ENCODE measurements around the gene MICU2. TPM values are rescaled to one million over a fixed set of nuclear protein-coding genes. Genes with fewer than 3 reads are reported as not detected.

Gene MICU2
- total and polyA plus RNA-seq, 2 of the 4 experiments (the other 2 are of a cell fraction) = 14.9 to 25.0 TPM

GRCh38 chr13:21517576-21517975, 86.4 kb downstream of the MICU2 start:
- dilution Hi-C loops (cut with HindIII; ENCODE audit: low sequenced_read_pairs, unreplicated experiment) (no loop called here), in situ Hi-C loops (cut with MboI; ENCODE audit: low sequenced_read_pairs) (no loop called here), intact Hi-C loops (cut with micrococcal nuclease) (no loop called here)
- Histone ChIP-seq H3K27me3 (ENCODE audit: control insufficient read depth, insufficient read depth, low read length) (no peaks in the 10 kb centered on the region), H4K91ac (ENCODE audit: insufficient read depth, low read depth, low read length) (no peak overlapping the region), H3K27ac (ENCODE audit: insufficient read depth, low read length) (no peak overlapping the region), H3K36me3 (ENCODE audit: control insufficient read depth, insufficient read depth, low read length) (peaks cover 6% of the 10 kb centered on the region; the same call in 1 of the 2 replicates), H3K23ac (ENCODE audit: low read depth, low read length) (no peak overlapping the region), H2BK120ac (ENCODE audit: low read depth, low read length) (no peak overlapping the region), H3K4me3 (ENCODE audit: insufficient read depth, low read depth, low read length) (no peak overlapping the region), H2AFZ (replicated peaks; ENCODE audit: low read length, poor library complexity) (no peak overlapping the region), H3K9me3 (ENCODE audit: control insufficient read depth, insufficient read depth, low read length) (no peaks in the 10 kb centered on the region), H4K20me1 (ENCODE audit: insufficient read depth, low read length) (no peaks in the 10 kb centered on the region), H2BK15ac (ENCODE audit: low read depth, low read length) (no peak overlapping the region), H3K4ac (ENCODE audit: low read depth, low read length) (no peak overlapping the region), H3K9ac (ENCODE audit: low read depth, low read length) (no peak overlapping the region), H2AK9ac (replicated peaks; ENCODE audit: low read depth, low read length, poor library complexity) (no peak overlapping the region), H2BK5ac (ENCODE audit: low read depth, low read length, poor library complexity, severe bottlenecking) (no peak overlapping the region), H3K4me1 (ENCODE audit: control insufficient read depth, insufficient read depth, low read length) (no peaks in the 10 kb centered on the region; the same call in 1 of the 2 replicates), H2BK20ac (ENCODE audit: low read depth, low read length) (no peak overlapping the region), H3K4me2 (ENCODE audit: low read depth, low read length) (no peak overlapping the region), H3K79me1 (ENCODE audit: low read depth in 1 of 2, low read length in 2 of 2) (0 out of 4 replicates have a peak, but pooled peaks cover 0 to 3% of the 10 kb centered on the region in 2 experiments), H3K9me1 (ENCODE audit: insufficient read depth, low read length) (no peaks in the 10 kb centered on the region), H3K18ac (ENCODE audit: low read depth, low read length) (no peak overlapping the region), H4K5ac (ENCODE audit: low read depth, low read length) (no peak overlapping the region), H2AK5ac (ENCODE audit: low read depth, low read length) (no peak overlapping the region), H4K8ac (ENCODE audit: low read depth in 2 of 2, low read length in 2 of 2) (no peak overlapping the region), H3K14ac (replicated peaks; ENCODE audit: low read depth, low read length) (no peak overlapping the region), H3K56ac (ENCODE audit: extremely low read depth, insufficient read depth, low read length) (no peak overlapping the region)
- WGBS, 2 experiments (ENCODE audit: extremely low coverage in 2 of 2, insufficient read length in 1 of 2) = no CpG with 5 or more reads among the region's 16 CpGs
- TF ChIP-seq RAD21 (IDR thresholded peaks at IDR 0.05; ENCODE audit: low read length) = no peak
- no peak for TF ChIP-seq ELK1 (IDR thresholded peaks at IDR 0.05; ENCODE audit: borderline replicate concordance, low read depth, low read length)
- no peak for TF ChIP-seq MAZ (IDR thresholded peaks at IDR 0.05; ENCODE audit: borderline replicate concordance, low read depth, low read length)
- TF ChIP-seq NFE2L2 (IDR thresholded peaks at IDR 0.05; ENCODE audit: low read depth, low read length) = no peak
- no peak for TF ChIP-seq RFX5 (IDR thresholded peaks at IDR 0.05; ENCODE audit: low read depth, low read length)
- TF ChIP-seq CEBPB (IDR thresholded peaks at IDR 0.05; ENCODE audit: low read depth, low read length) = no peak
- TF ChIP-seq MXI1 (IDR thresholded peaks at IDR 0.05; ENCODE audit: borderline replicate concordance, low read depth, low read length) = no peak
- no peak for TF ChIP-seq FOS (IDR thresholded peaks at IDR 0.05; ENCODE audit: low read depth, low read length)
- no peak for TF ChIP-seq BHLHE40 (IDR thresholded peaks at IDR 0.05; ENCODE audit: low read depth, low read length)
- TF ChIP-seq MAFK (IDR thresholded peaks at IDR 0.05; ENCODE audit: low read depth, low read length) = no peak
- TF ChIP-seq USF2 (IDR thresholded peaks at IDR 0.05; ENCODE audit: low read depth, low read length) = no peak
- TF ChIP-seq CHD1 (IDR thresholded peaks at IDR 0.05; ENCODE audit: low read depth, low read length) = no peak
- TF ChIP-seq CTCF (conservative IDR thresholded peaks at IDR 0.05; ENCODE audit: low read depth, low read length) = no peak
- TF ChIP-seq RCOR1 (IDR thresholded peaks at IDR 0.05; ENCODE audit: insufficient replicate concordance, low read length) = no peak
- no peak for TF ChIP-seq POLR2A (IDR thresholded peaks at IDR 0.05; ENCODE audit: low read depth, low read length)
- DNase-seq = no peak
- ChIA-PET CTCF (no interaction called here), POLR2A (ENCODE audit: unreplicated experiment) (no interaction called here)
- BruUV-seq (replicated peaks) = no TSS peak
- ATAC-seq (ENCODE audit: low read depth) = no peak

Measured in IMR-90 (cell line).